PC-9 (cell line): ENCODE results near the gene RPAP3. TPM values are rescaled to one million over a fixed set of nuclear protein-coding genes. Genes with fewer than 3 reads are reported as not detected.

Experiments
- BruUV-seq: library from RNA; stranded (reverse); fragments of 400-500 nt; replicated peaks from 2 replicates; lab custom pipeline; 2021; lab: Mats Ljungman, UMichigan
- CTCF ChIA-PET: fragments of 300-600 bp; sonication (Branson Sonifier 250); formaldehyde crosslinking; loops from one replicate; lab custom pipeline; 2022; ENCODE audit warnings: antibody characterized with exemption; lab: Charles Lee
- POLR2A ChIA-PET: fragments of 300-600 bp; sonication (Branson Sonifier 250); formaldehyde crosslinking; loops from one replicate; lab custom pipeline; 2022; ENCODE audit warnings: antibody characterized with exemption; ENCODE audit not compliant: unreplicated experiment; lab: Charles Lee
- DNase-seq, 2 experiments: peaks; one replicate each; pipeline versions ENCODE4 v3.0.0 to v3.0.0-alpha.2; 2015 to 2022; ENCODE audit warnings: mixed read lengths in 1 of 2
- H2AFZ ChIP-seq: fragments of 200-600 bp; sonication (generic); 2 replicates; pipeline ENCODE4 v1.8.1; 2017; ENCODE audit warnings: antibody characterized with exemption
- H3F3A ChIP-seq: fragments of 200-600 bp; sonication (generic); 2 replicates; pipeline ENCODE4 v1.8.1; 2017; ENCODE audit warnings: antibody characterized with exemption, mild to moderate bottlenecking, low read depth; ENCODE audit not compliant: insufficient read depth
- H3K27ac ChIP-seq: fragments of 200-600 bp; sonication (generic); 2 replicates; pipeline ENCODE4 v1.6.1; 2016; ENCODE audit warnings: mixed run types
- H3K27me3 ChIP-seq: fragments of 200-600 bp; sonication (generic); 2 replicates; pipeline ENCODE4 v1.6.1; 2016; ENCODE audit warnings: low read depth, mixed run types; ENCODE audit not compliant: insufficient read depth
- H3K36me3 ChIP-seq: fragments of 200-600 bp; sonication (generic); 2 replicates; pipeline ENCODE4 v1.6.1; 2016; ENCODE audit warnings: low read depth, mixed run types
- H3K4me1 ChIP-seq: fragments of 200-600 bp; sonication (generic); replicated peaks from 2 replicates; pipeline ENCODE4 v1.6.1; 2016; ENCODE audit warnings: mixed run types; ENCODE audit not compliant: insufficient read depth
- H3K4me2 ChIP-seq: fragments of 200-600 bp; sonication (generic); 2 replicates; pipeline ENCODE4 v1.6.1; 2017; ENCODE audit warnings: mixed run types
- H3K4me3 ChIP-seq: fragments of 200-600 bp; sonication (generic); 2 replicates; pipeline ENCODE4 v1.6.1; 2016; ENCODE audit warnings: mixed run types
- H3K79me2 ChIP-seq: fragments of 200-600 bp; sonication (generic); 2 replicates; pipeline ENCODE4 v1.6.1; 2017; ENCODE audit warnings: low read depth, mixed run types
- H3K9me2 ChIP-seq: fragments of 200-600 bp; sonication (generic); 2 replicates; pipeline ENCODE4 v1.8.1; 2017; ENCODE audit warnings: mild to moderate bottlenecking; ENCODE audit not compliant: insufficient read depth
- H3K9me3 ChIP-seq: fragments of 200-600 bp; sonication (generic); 2 replicates; pipeline ENCODE4 v1.8.1; 2016; ENCODE audit warnings: low read depth; ENCODE audit not compliant: insufficient read depth
- H4K20me1 ChIP-seq: fragments of 200-600 bp; sonication (generic); 2 replicates; pipeline ENCODE4 v1.8.1; 2017; ENCODE audit not compliant: insufficient read depth
- EZH2 ChIP-seq: fragments of 200-600 bp; sonication (generic); IDR thresholded peaks from 2 replicates; pipeline ENCODE4 v1.8.0; 2017; ENCODE audit warnings: antibody characterized with exemption, low read depth
- intact Hi-C: fragments of 100-400 bp; cut with micrococcal nuclease; formaldehyde crosslinking; loops from one replicate; pipeline ENCODE4 v1.10.0; 2022; ENCODE audit not compliant: unreplicated experiment
- total RNA-seq: library from RNA; stranded (reverse); gene quantifications from 2 replicates; pipeline ENCODE4 v1.2.3, GENCODE V29; 2021
- TF ChIP-seq, protein P1 (sequence below): fragments of 200-600 bp; sonication (generic); conservative IDR thresholded peaks from 2 replicates; pipeline ENCODE4 v1.6.1; 2017; ENCODE audit warnings: mixed run types, antibody characterized with exemption, mild to moderate bottlenecking, moderate library complexity

RPAP3 gene
- total RNA-seq, 1 experiment from 2014 or later: 37.0 TPM

DNA sequence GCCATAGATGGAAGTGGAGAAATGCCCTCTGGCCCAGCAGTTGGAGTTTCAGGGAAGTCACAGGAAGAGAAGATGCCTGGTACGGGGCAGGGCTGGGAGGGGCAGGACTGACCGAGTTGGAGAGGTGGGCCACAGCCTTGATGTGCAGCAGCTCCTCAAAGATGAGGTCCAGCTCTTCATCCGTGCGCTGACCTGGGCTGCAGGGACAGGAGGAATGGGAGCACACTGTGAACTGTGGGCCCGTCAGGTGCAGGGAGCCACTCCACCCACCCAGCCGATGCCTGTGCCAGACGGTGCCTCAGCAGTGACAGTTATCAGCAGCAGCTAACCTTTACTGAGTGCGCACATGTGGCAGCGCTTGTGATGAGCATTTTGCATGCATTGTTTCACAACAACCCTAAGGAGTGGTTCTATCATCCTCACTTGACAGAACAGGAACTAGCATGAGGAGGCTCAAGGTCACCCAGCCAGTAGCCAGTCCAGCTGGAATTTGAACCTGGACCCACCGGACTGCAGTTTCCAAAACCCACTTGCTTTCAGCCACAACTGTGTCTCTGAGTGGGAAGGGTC is 44.5 kb upstream of the RPAP3 start:
- no peak overlapping the region for H3K4me3 ChIP-seq
- no peak for TF ChIP-seq EZH2
- TF ChIP-seq, protein P1, sequence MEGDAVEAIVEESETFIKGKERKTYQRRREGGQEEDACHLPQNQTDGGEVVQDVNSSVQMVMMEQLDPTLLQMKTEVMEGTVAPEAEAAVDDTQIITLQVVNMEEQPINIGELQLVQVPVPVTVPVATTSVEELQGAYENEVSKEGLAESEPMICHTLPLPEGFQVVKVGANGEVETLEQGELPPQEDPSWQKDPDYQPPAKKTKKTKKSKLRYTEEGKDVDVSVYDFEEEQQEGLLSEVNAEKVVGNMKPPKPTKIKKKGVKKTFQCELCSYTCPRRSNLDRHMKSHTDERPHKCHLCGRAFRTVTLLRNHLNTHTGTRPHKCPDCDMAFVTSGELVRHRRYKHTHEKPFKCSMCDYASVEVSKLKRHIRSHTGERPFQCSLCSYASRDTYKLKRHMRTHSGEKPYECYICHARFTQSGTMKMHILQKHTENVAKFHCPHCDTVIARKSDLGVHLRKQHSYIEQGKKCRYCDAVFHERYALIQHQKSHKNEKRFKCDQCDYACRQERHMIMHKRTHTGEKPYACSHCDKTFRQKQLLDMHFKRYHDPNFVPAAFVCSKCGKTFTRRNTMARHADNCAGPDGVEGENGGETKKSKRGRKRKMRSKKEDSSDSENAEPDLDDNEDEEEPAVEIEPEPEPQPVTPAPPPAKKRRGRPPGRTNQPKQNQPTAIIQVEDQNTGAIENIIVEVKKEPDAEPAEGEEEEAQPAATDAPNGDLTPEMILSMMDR: no peak
- BruUV-seq: no TSS peak

DNA sequence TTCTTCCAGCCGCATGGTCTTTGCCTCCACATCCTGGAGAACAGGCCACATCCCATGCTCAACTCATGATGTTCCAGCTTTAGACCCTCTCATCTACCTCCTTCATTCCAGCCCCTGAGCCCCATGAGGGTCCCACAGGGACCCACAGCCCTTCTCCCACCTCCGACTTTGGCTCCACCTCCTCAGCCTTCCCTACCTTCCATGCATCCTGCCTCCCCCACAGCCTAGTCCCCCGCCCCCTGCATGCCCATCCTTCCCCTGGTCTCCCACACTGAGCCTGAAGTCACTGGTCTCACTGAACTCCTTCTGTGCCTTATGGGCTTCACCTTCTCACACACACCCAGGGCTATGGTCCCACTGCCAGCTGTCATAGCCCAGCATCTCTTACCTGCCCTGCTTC is 43.1 kb upstream of the RPAP3 start:
- Histone ChIP-seq H3K79me2 (no peaks in the 10 kb centered on the region), H3K9me3 (no peaks in the 10 kb centered on the region), H3K27ac (no peak overlapping the region), H3K4me3 (no peak overlapping the region), H4K20me1 (no peaks in the 10 kb centered on the region), H3K4me2 (no peak overlapping the region), H3K27me3 (no peaks in the 10 kb centered on the region), H2AFZ (no peak overlapping the region), H3K9me2 (no peaks in the 10 kb centered on the region), H3K36me3 (no peaks in the 10 kb centered on the region), H3F3A (peaks cover 36% of the 10 kb centered on the region), H3K4me1 (peaks cover 39% of the 10 kb centered on the region)
- POLR2A ChIA-PET: no interaction called here
- no peak for DNase-seq
- BruUV-seq: no TSS peak
- intact Hi-C loops: no loop called here
- CTCF ChIA-PET: no interaction called here
- TF ChIP-seq, protein P1: no peak
- no peak for TF ChIP-seq EZH2

More for the DNA sequence above, 44.5 kb upstream of the RPAP3 start:
- Histone ChIP-seq H4K20me1 (no peaks in the 10 kb centered on the region), H2AFZ (no peak overlapping the region), H3K9me2 (no peaks in the 10 kb centered on the region), H3K79me2 (0 out of 2 replicates have a peak, but pooled peaks cover under 1% of the 10 kb centered on the region), H3K36me3 (no peaks in the 10 kb centered on the region), H3K27ac (no peak overlapping the region), H3K9me3 (no peaks in the 10 kb centered on the region), H3K4me2 (no peak overlapping the region), H3F3A (peaks cover 50% of the 10 kb centered on the region), H3K4me1 (peaks cover 53% of the 10 kb centered on the region), H3K27me3 (no peaks in the 10 kb centered on the region)
- POLR2A ChIA-PET: no interaction called here
- DNase-seq: no peak
- CTCF ChIA-PET: no interaction called here
- intact Hi-C loops: loop anchor here (5.0 kb wide), 1 partner anchor 1368 kb away; no protein-coding TSS in a partner anchor

DNA sequence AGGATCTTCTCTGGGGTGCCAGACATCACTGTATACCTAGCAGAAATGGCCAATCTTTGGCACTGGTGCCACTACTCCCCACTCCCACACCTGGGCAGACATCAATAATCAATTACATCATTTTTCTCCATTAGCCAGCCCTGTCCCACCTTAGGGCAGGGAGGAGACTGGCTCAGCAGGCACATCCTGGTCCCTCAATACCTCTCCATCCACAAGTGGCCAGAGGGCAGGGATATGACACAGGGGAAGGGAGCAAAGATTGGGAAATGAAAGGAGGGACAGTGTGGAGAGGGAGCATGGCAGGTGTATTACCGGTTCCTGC is 42.6 kb upstream of the RPAP3 start:
- no TSS peak for BruUV-seq
- intact Hi-C loops: no loop called here
- Histone ChIP-seq H3K27ac (no peak overlapping the region), H3K4me2 (no peak overlapping the region), H4K20me1 (no peaks in the 10 kb centered on the region), H3F3A (peaks cover 32% of the 10 kb centered on the region), H3K4me3 (no peak overlapping the region), H3K79me2 (no peaks in the 10 kb centered on the region), H3K27me3 (no peaks in the 10 kb centered on the region), H3K9me3 (no peaks in the 10 kb centered on the region), H2AFZ (no peak overlapping the region), H3K36me3 (no peaks in the 10 kb centered on the region), H3K4me1 (peaks cover 34% of the 10 kb centered on the region), H3K9me2 (no peaks in the 10 kb centered on the region)
- ChIA-PET CTCF (no interaction called here), POLR2A (no interaction called here)
- TF ChIP-seq, protein P1: no peak
- no peak for TF ChIP-seq EZH2
- DNase-seq: no peak
